GM18870 (cell line): Measurements from ENCODE around the gene PCK2.

Experiments used
- ATAC-seq: cut with Tn5 transposase; IDR thresholded peaks from one replicate; pipeline ENCODE4 v1.9.1; 2021; ENCODE audit warnings: moderate library complexity; ENCODE audit not compliant: unreplicated experiment

Gene PCK2

DNA sequence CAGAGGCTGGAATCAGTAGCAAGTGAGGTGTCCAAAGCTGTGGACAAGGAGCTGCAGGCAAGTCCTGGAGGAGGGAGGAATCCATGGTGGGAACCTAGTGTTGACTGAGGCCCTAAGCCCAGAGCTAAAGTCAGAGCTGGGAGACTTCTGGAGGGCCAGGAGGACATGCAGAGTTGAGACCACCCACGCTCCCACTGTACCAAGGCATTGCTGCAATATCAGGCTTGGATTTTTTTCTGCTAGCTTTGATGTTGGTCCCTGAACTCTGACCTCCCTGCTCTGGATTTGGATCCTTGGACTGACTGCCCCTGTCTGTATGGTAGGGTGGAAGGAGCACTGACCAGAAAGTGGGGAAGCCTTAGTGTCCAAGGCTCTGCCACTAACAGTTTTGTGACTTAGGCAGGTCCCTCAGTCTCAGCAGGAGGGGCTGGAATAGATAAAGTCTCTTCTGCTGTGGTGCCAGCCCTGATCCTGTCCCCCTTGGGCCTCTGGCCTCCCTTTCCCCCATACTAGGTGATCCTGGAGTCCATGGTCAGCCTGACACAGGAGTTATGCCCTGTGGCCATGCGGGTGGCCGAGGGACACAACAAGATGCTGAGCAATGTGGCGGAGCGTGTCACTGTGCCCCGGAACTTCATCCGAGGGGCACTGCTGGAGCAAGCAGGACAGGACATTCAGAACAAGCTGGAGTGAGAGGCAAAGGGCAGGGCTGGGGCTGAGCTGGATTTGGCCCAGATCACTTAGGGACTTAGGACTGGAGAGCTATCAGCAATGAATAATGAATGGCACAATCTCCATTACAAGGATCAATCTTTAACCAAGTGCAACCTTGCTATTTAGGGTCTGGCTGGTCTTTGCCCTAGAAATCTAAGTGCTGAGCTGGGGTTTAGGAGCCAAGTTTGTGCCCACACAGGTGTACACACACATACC lies 32.9 kb upstream of the PCK2 start:
- no peak for ATAC-seq

DNA sequence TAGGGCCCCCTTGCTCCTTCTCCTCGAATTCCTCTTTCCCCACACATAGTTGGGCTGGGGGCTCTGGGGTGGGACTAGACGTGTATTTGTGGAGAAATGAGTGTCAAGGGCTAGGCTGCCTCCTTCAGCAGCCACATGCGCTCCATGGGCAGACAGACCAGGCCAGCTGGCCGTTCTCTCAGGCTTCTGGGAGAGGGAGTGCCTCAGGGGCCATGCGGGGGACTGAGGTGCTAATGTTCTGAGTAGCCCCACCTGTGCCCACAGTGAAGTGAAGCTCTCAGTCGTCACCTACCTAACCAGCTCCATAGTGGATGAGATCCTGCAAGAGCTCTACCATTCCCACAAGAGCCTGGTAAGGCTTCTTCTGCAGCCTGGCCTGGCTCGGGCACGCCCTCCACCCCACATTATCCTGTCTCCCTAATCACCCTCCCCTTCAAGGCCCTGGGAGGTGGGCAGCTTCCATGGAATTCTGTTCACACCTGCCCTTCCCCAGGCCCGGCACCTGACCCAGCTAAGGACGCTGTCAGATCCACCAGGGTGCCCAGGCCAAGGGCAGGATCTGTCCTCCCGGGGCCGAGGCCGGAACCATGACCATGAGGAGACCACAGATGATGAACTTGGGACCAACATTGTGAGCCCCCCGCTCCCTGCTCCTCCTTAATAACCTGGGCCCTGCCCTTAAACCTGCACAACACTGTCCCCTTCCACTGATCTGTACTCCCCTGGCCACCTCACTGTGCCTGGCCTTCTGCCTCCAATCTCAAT lies 31.7 kb upstream of the PCK2 start:
- ATAC-seq: no peak

DNA sequence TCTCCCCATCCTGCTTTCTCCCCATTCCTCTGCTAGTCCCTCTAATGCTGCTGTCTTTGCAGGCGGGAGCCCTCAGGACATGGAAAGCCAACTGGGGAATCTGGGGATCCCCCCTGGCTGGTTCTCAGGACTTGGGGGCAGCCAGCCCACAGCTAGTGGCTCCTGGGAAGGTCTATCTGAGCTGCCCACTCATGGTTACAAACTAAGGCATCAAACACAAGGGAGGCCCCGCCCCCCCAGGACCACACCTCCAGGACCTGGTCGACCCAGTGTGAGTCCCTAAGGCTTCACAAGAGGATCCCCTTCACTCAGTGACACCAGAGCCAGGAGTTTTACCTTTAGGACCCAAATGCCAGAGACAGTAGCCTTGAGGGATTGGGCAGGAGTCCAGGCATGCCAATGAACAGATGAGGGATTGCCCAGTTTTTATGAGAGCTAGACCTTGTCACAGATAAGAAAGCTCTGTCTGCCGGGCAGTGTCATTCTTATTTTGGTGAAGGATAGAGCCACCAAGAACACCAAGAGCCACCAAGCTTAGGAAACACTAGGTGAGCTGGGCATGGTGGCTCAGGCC lies 30.8 kb upstream of the PCK2 start:
- no peak for ATAC-seq

DNA sequence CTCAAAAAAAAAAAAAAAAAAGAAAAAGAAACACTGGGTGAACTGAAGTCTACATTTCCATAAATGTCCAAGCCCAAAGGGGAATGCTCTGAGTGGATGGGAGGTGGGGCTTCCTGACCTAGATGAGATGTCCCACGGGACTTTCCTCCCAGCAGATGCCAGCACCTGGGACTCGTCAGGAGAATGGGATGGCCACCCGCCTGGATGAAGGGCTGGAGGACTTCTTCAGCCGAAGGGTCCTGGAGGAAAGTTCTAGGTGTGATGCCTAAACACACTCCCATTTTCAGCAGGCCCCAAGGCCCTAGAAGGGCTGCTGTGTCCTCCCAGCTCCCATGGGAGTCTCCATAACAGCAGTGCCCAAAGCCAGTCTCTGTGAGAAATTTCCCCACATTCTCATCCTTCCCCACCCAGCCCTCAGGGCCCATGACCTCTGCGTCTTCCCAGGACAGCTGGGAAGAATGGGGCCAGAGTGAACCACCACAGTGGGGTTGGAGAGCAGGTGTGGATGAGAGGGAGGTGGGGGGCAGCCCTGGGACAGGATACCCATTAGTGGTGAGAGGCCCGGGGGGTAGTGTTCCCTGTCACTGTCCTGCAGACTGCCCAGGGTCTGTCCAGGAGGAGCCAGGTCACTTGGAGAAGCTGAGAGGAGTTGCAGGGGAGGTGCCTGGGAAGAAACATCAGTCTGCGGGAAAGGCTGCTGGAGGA lies 29.9 kb upstream of the PCK2 start:
- ATAC-seq: no peak

DNA sequence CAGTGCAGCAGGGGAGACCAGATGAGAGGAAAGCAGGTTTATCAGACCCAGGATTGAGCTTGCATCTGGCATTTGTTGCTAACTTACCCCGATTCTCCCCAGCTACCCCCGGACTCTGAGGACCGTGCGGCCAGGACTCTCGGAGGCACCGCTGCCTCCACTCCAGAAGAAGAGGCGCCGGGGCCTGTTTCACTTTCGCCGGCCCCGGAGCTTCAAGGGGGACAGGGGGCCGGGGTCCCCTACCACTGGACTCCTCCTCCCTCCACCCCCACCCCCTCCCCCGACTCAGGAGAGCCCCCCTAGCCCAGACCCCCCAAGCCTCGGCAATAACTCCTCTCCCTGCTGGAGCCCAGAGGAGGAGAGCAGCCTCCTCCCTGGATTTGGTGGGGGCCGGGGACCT lies 29.3 kb upstream of the PCK2 start:
- ATAC-seq: no peak

DNA sequence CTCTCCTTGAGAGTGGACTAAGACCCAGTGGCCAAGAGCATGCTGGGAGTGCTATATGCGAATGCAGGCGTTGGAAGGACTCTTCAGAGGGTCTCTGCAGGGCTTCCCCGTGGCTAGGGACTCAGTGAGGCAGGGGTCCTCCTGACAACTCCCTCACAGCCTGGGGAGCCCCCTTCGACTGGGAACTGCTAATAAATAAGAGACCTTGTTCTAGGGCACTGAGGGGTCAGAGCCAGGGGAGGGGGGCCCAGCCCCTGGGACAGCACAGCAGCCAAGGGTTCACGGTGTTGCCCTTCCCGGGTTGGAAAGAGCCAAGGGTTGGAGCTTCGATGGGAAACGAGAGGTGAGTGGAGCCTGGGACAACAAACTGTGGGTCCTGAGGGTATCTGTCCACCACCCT lies 28.7 kb upstream of the PCK2 start:
- no peak for ATAC-seq

DNA sequence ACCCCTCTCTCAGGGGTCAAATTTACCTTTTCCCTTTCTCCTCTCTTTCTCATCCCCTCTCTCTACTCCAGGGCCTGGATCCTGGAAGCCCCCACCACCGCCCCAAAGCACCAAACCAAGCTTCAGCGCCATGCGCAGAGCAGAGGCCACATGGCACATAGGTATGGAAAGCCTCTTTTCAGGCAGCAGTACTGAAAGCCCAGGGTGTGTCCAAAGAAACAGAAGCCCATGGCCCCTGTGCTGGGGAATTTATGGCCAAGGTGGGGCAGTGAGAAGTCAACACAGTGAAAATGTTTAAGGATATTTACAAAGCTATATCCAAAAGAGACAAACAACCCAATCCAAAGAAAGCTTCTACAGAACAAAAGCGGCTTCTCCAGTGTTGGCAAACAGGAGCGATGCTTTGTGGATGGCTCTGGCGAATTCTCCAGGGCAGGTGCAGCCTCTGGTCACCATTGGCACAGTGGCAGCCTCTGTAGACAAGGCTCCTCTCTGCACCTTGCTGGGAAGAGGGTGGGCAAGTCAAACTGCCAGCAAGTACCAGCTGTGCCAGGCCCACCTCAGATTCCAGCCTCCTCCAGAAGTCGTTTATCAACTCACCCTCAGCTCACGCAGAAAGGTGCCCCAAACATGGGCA lies 27.5 kb upstream of the PCK2 start:
- ATAC-seq: no peak

DNA sequence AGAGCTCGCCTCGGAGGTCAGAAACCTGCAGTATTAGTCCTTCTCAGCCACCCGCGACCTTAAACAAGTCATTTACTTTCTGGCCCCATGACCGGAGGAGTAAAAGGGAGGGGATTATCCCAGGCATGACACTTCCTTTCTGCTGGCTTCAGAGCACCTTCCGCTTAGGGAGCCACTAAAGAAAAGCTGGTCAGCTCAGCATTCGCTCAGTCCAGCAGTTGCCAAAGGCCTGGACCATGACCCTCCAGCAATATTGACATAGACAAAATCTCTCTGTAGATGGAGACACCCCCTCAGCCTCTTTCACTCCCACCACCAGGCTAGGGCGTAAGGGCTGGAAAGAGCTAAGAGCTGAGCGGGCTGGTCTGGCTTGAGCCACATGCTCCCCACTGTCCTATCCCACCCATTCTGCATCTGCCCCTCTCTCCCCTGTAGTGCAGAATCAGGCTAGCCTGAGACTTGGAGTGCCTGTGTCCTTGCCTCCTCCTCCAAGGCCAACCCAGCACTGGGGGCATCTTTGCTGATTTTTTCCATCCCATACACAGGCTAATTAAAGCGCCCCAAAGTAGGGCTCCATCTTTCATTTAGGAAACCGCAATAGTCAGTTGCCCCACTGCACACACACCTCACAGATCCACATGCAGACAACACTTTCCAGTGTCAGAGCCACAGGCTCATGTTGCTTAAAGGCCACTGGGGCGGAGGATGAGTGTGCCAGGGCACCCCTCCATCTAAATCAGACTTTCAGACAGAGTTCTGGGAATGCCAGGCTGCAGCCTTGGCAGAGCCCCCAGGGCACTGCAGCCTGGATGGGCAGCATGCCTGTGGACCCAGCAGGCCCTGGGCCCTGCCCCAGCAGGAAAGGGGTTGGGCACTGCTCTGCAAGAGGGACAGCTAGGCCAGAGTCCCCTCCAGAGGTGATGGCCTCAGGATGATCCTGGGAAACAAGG lies 26.7 kb upstream of the PCK2 start:
- no peak for ATAC-seq

DNA sequence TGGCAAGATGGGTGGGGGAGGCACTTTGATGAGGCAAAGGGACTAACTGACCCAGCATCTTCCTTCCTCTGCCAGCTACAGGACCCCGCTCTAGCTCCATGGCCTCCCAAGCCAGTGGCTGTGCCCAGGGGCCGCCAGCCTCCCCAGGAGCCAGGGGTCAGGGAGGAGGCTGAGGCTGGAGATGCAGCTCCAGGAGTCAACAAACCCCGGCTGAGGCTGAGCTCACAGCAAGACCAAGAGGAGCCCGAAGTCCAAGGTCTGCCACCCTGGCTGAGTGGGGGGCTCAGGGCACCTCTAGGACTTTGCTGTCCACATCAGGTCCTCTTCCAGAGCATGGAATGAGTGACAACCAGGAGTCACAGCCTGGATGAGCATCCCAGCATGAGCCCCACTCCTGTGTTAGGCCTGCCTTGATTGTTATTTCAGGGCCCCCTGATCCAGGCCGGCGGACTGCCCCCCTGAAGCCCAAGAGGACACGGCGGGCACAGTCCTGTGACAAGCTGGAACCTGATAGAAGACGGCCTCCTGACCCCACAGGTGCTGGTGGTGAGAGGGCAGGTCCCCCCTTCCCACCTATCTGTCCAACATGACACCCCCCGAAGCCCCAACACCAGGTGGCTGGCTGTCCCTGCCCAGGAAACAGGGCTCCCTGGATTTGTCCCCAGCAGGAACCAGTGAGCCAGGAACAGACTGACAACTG lies 25.2 kb upstream of the PCK2 start:
- no peak for ATAC-seq

DNA sequence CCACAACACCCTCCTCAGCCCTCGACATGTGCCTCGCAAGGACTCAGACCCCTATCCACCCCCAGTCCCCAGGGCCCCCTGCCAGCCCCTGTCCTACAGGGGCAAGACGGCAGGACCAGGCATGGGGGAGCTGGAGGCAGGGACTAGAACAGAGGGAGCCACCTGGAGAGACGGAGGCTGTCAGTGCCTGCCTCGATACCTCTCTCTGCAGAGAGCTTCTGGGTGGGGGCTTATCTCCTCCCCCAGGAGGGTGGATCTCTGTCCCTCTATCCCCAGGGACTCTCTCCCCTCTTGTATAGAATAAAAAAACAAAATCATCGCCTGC lies 24.7 kb upstream of the PCK2 start:
- ATAC-seq: no peak

DNA sequence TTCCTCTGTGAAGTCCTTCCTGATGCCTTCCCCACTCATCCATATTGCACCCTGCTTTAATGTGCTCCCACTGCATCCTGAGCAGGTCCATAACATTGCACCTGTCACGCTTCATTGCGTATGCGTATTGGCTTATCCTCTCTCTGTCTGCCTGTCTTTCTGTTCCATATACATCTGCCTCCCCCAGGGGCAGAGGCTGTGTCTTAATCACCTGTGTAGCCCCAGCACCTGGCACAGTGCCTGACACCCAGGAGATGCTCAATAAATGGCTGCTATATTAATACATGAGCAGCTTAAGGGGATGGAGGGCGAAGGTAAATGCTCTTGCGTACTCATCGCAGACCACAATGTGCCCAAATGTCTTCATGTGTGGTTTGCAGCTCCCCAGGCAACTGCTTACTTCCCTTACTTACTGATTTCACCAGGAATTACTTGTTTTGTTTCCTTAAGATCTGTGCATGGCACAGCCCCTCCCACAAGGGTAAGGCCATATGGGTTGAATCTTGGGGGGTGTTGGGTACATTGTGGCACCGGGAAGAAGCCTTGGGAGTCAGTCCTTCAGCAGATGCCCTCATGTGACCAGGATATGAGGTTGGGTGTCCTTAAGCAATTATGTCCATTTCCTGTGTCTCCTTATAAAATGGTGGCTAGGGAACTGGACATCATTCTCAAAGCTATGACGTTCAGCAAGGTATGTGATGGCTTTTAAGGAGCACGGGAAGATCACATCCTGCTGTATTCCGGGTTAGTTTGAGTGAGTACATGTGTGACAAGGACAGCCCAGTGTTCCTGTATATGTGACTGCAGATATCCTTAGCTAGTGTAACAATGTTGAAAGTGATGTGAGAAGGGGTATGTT lies 23.6 kb upstream of the PCK2 start:
- no peak for ATAC-seq

DNA sequence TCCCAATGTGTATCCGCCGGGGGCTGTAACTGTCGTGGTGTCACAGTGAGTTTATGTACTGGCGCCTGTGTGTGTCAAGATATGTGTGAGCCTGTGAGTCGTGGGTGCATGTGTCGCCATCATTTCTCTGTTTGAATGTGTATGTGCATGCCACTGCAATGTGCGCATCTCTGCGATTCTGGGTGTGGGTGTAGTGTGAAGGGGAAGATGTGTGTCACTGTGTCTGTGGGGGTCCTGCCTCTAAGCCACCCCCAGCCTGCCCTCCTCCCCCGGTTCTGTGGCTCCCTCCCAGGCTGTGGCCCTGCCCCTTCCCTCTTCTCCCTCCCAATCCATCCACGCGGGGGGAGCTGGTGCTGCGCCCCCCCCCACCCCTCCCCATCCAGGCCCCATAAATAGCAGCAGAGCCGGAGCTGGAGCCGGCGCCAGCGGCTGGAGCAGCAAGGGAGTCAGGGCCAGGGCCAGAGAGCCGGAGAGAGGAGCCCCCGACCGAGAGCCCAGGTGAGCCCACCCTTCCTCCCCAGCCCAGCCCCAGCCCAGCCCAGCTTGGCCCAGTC lies 22.9 kb upstream of the PCK2 start, which contains the start of gene CPNE6:
Gene CPNE6 (plus strand): TSS at position 419 of the 554 bp plus-strand sequence. CDS start 1,375 bp downstream, outside the sequence.
- no peak for ATAC-seq

DNA sequence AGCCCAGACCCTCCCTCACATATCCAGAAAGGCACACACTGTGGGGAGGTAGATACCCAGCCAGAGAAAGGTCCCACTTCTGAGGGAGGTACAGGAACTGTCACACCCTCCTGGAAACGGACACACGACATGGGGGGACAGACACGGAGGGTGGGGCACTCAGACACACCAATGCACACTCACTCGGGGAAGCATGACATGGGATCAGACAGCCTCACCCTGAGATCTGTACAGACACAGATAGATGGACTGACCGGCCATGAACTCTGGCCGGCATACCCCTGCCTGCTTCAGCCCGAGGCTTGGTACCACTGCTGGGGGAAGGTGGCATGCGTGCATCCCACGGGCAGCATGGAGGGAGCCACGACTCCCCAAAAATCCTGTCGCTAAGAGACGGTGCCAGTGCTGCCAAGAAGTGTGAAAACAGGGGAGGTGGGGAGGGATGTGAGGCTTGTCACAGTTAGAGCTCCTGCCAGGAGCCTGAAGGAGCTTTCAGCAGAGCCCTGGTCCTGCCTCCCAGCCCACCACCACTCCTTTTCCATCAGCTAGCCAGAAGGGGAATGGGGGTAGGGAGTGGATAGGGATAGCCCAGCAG lies 22.2 kb upstream of the PCK2 start:
- no peak for ATAC-seq

DNA sequence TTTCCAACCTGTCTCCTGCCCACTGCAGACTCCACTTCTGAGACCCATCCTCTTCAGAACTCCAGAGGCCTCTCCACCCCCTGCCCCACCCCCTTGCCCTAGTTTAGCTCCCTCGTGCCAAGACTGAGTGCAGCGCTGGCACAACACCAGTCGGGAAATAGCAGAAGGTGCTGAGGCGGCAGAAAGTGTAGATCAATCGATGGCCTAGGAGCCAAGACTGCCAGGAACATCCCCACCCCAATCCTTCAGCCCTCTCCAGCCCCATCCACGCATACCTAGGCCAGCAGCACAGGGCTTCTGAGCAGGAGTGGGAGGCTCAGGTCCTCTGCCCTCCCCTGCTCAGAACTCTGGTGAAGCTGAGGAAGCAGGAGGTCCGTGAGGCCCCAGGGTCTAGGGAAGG lies 21.7 kb upstream of the PCK2 start:
- ATAC-seq: no peak

DNA sequence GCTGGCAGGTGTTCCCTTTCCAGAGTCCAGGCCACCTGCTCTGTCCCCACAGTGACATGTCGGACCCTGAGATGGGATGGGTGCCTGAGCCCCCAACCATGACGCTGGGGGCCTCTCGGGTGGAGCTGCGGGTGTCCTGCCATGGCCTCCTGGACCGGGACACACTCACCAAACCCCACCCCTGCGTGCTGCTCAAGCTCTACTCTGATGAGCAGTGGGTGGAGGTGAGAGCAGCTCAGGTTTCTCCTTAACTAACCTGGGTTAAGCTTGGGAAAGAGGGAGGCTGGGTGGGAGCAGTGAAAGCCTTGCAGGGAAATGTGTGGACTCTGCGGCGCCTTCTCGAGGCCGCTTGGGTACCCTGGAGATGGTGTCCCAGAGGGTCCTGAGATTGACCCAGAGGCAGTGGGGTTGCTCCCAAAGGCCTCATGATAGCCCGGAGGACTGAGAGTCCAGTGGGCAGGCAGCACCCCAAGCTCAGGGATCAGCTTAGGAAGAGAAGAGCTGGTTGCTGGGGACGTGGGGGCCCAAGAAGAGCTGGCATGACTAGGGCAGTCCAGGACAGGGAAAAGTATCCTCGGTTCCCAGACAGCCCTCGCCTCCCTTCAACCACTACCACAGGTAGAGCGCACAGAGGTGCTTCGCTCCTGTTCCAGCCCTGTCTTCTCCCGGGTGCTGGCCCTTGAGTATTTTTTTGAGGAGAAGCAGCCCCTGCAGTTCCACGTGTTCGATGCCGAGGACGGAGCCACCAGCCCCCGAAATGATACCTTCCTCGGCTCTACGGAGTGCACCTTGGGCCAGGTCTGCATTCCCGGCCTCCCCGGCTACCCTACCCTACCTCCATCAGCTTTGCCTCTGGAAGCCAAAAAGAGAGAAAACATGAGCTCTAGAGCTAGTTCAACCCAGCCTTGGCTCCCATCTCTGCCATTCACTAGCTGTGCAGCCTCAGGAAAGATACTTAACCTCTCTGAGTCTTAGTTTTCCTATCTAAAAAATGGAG lies 20.9 kb upstream of the PCK2 start:
- no peak for ATAC-seq
